GM23338 (cell line): ENCODE data around the gene DMRT1. TPM values are rescaled to one million over a fixed set of nuclear protein-coding genes. Genes with fewer than 3 reads are reported as not detected.
A peak's percentile ranks its signal among the peaks of the same experiment; 100 is the strongest.

ENCODE experiments used
- ATAC-seq: fragments of 200-7000 bp; cut with Tn5 transposase; 3 replicates; pipeline ENCODE4 v1.9.1; 2020
- DNase-seq: peaks from one replicate; pipeline ENCODE4 v3.0.0-alpha.2; 2015; ENCODE audit warnings: low spot score
- H2AFZ ChIP-seq: fragments of 200-600 bp; sonication (generic); 2 replicates; pipeline ENCODE4 v1.8.0; 2016; ENCODE audit warnings: antibody characterized with exemption, mild to moderate bottlenecking, moderate library complexity
- H3F3A ChIP-seq: fragments of 200-600 bp; sonication (generic); replicated peaks from 2 replicates; pipeline ENCODE4 v1.8.0; 2017; ENCODE audit warnings: antibody characterized with exemption, mixed run types, low read depth
- H3K27ac ChIP-seq: fragments of 200-600 bp; sonication (generic); 2 replicates; pipeline ENCODE4 v1.6.1; 2016; ENCODE audit warnings: low read depth
- H3K27me3 ChIP-seq: fragments of 200-600 bp; sonication (generic); 2 replicates; pipeline ENCODE4 v1.8.0; 2016; ENCODE audit warnings: mild to moderate bottlenecking, mixed run types, moderate library complexity; ENCODE audit not compliant: insufficient read depth
- H3K36me3 ChIP-seq: fragments of 200-600 bp; sonication (generic); 2 replicates; pipeline ENCODE4 v1.8.0; 2016; ENCODE audit warnings: mild to moderate bottlenecking; ENCODE audit not compliant: insufficient read depth
- H3K4me1 ChIP-seq: fragments of 200-600 bp; sonication (generic); 2 replicates; pipeline ENCODE4 v1.8.0; 2016; ENCODE audit warnings: mild to moderate bottlenecking, moderate library complexity; ENCODE audit not compliant: insufficient read depth
- H3K4me2 ChIP-seq: fragments of 200-600 bp; sonication (generic); 2 replicates; pipeline ENCODE4 v1.7.1; 2017; ENCODE audit warnings: mixed run types
- H3K4me3 ChIP-seq: fragments of 200-600 bp; sonication (generic); 2 replicates; pipeline ENCODE4 v1.6.1; 2016; ENCODE audit warnings: mixed run types
- H3K79me2 ChIP-seq: fragments of 200-600 bp; sonication (generic); replicated peaks from 2 replicates; pipeline ENCODE4 v1.8.0; 2017; ENCODE audit warnings: mild to moderate bottlenecking; ENCODE audit not compliant: insufficient read depth
- H3K9me2 ChIP-seq: fragments of 200-600 bp; sonication (generic); 2 replicates; pipeline ENCODE4 v1.8.0; 2017; ENCODE audit not compliant: insufficient read depth
- H4K20me1 ChIP-seq: fragments of 200-600 bp; sonication (generic); replicated peaks from 2 replicates; pipeline ENCODE4 v1.8.0; 2017; ENCODE audit warnings: mild to moderate bottlenecking; ENCODE audit not compliant: insufficient read depth
- H3K27ac Mint-ChIP-seq: 2 replicates; pipeline ENCODE4 v1.8.0; 2020; ENCODE audit warnings: inconsistent platforms, mild to moderate bottlenecking, moderate library complexity, mixed read lengths
- H3K27me3 Mint-ChIP-seq: 3 replicates; pipeline ENCODE4 v1.8.0; 2022; ENCODE audit warnings: low read depth, mild to moderate bottlenecking, moderate library complexity, mixed read lengths, inconsistent platforms; ENCODE audit not compliant: insufficient read depth, poor library complexity
- H3K36me3 Mint-ChIP-seq: 3 replicates; pipeline ENCODE4 v1.8.0; 2021; ENCODE audit warnings: low read depth, mild to moderate bottlenecking, inconsistent platforms, moderate library complexity, mixed read lengths
- H3K4me1 Mint-ChIP-seq: 3 replicates; pipeline ENCODE4 v1.8.0; 2020; ENCODE audit warnings: mild to moderate bottlenecking, inconsistent platforms, mixed read lengths
- H3K4me3 Mint-ChIP-seq: 3 replicates; pipeline ENCODE4 v1.8.0; 2021; ENCODE audit warnings: moderate library complexity, mild to moderate bottlenecking, inconsistent platforms, mixed read lengths
- H3K9me3 Mint-ChIP-seq: 3 replicates; pipeline ENCODE4 v1.8.0; 2020; ENCODE audit warnings: moderate library complexity, mild to moderate bottlenecking, inconsistent platforms, mixed read lengths
- CREB1 ChIP-seq: fragments of 250-450 bp; sonication (Bioruptor Pico); IDR thresholded peaks from 2 replicates; pipeline ENCODE4 v1.5.0; 2020; ENCODE audit warnings: low read depth, mild to moderate bottlenecking, moderate library complexity
- ETS1 ChIP-seq: IDR thresholded peaks from 2 replicates; pipeline ENCODE4 v1.6.1; 2016; ENCODE audit warnings: antibody characterized with exemption
- EZH2 ChIP-seq: fragments of 200-600 bp; sonication (generic); IDR thresholded peaks from one replicate; pipeline ENCODE4 v1.8.0; 2017; ENCODE audit warnings: antibody characterized with exemption, mild to moderate bottlenecking, low read depth; ENCODE audit not compliant: unreplicated experiment
- EZH2phosphoT487 ChIP-seq: fragments of 200-600 bp; sonication (generic); IDR thresholded peaks from one replicate; pipeline ENCODE4 v1.8.1; 2018; ENCODE audit warnings: antibody characterized with exemption; ENCODE audit not compliant: unreplicated experiment
- JUNB ChIP-seq: IDR thresholded peaks from one replicate; pipeline ENCODE4 v1.6.1; 2016; ENCODE audit warnings: antibody characterized with exemption; ENCODE audit not compliant: unreplicated experiment
- NANOG ChIP-seq: IDR thresholded peaks from 2 replicates; pipeline ENCODE4 v1.6.1; 2016; ENCODE audit warnings: antibody characterized with exemption, borderline replicate concordance
- REST ChIP-seq: IDR thresholded peaks from one replicate; pipeline ENCODE4 v1.6.1; 2018; ENCODE audit warnings: antibody characterized with exemption; ENCODE audit not compliant: unreplicated experiment
- STAT1 ChIP-seq: IDR thresholded peaks from one replicate; pipeline ENCODE4 v1.6.1; 2016; ENCODE audit warnings: antibody characterized with exemption; ENCODE audit not compliant: unreplicated experiment
- ZNF114 ChIP-seq: fragments of 250-450 bp; sonication (Bioruptor Pico); IDR thresholded peaks from 2 replicates; pipeline ENCODE4 v1.5.0; 2020; ENCODE audit warnings: mild to moderate bottlenecking, moderate library complexity
- ZNF331 ChIP-seq: fragments of 250-450 bp; sonication (Bioruptor Pico); IDR thresholded peaks from 2 replicates; pipeline ENCODE4 v1.5.0; 2020; ENCODE audit warnings: low read depth, mild to moderate bottlenecking, moderate library complexity
- polyA plus RNA-seq: library from polyadenylated mRNA; unstranded; fragments of >200 nt; fragmentation: Nextera tagmentation; extraction: Ambion mirVana; gene quantifications from 2 replicates; pipeline ENCODE4 v1.2.1, GENCODE V29; 2016
- total RNA-seq: library from RNA; depleted of rRNA; stranded (reverse); fragments of >200 nt; shearing (Covaris generic); gene quantifications from 2 replicates; pipeline ENCODE4 v1.2.3, GENCODE V29; 2014

DMRT1 gene
- total and polyA plus RNA-seq, 2 experiments from 2014 or later, result not detected

GRCh38 chr9:875119-875962, 33.8 kb downstream of the DMRT1 start (continued):
- no peak for TF ChIP-seq STAT1
- no peak for TF ChIP-seq ZNF331 (CRISPR knock-in tag)
- TF ChIP-seq ZNF114, result no peak
- no peak for TF ChIP-seq CREB1 (CRISPR knock-in tag)
- TF ChIP-seq NANOG, result no peak

GRCh38 chr9:876425-876824, 34.9 kb downstream of the DMRT1 start:
- no peaks in the 10 kb centered on the region for H3K27me3 ChIP-seq
- Mint-ChIP-seq H3K9me3 (no peaks in the 10 kb centered on the region), H3K27ac (no peak overlapping the region), H3K36me3 (no peaks in the 10 kb centered on the region), H3K4me3 (no peak overlapping the region), H3K4me1 (no peaks in the 10 kb centered on the region), H3K27me3 (no peaks in the 10 kb centered on the region)
- H3K4me3 ChIP-seq, result no peak overlapping the region
- H3K36me3 ChIP-seq, result no peaks in the 10 kb centered on the region
- no peaks in the 10 kb centered on the region for H3K4me1 ChIP-seq
- DNase-seq, result no peak
- no peak overlapping the region for H3K27ac ChIP-seq
- H3K79me2 ChIP-seq, result no peaks in the 10 kb centered on the region
- H3K4me2 ChIP-seq, result no peak overlapping the region
- H2AFZ ChIP-seq, result no peak overlapping the region
- ATAC-seq, result no peak
- no peaks in the 10 kb centered on the region for H3F3A ChIP-seq
- TF ChIP-seq JUNB, result no peak
- TF ChIP-seq NANOG, result no peak
- no peaks in the 10 kb centered on the region for H4K20me1 ChIP-seq
- no peaks in the 10 kb centered on the region for H3K9me2 ChIP-seq

- H3K4me2 ChIP-seq, result no peak overlapping the region
- Mint-ChIP-seq H3K27me3 (peaks cover 3% of the 10 kb centered on the region), H3K4me1 (no peaks in the 10 kb centered on the region; the same call in 2 of the 3 replicates), H3K4me3 (no peak overlapping the region), H3K9me3 (no peaks in the 10 kb centered on the region), H3K36me3 (no peaks in the 10 kb centered on the region), H3K27ac (no peak overlapping the region)
- ATAC-seq (no peak), DNase-seq (no peak)
- no peaks in the 10 kb centered on the region for H3K4me1 ChIP-seq
- peaks cover 2% of the 10 kb centered on the region; the same call in 1 of the 2 replicates for H3K27me3 ChIP-seq
- no peaks in the 10 kb centered on the region for H3F3A ChIP-seq
- H3K4me3 ChIP-seq, result no peak overlapping the region
- no peaks in the 10 kb centered on the region for H3K9me2 ChIP-seq
- H3K27ac ChIP-seq, result no peak overlapping the region
- no peaks in the 10 kb centered on the region for H3K79me2 ChIP-seq
- H4K20me1 ChIP-seq, result no peaks in the 10 kb centered on the region
- H3K36me3 ChIP-seq, result no peaks in the 10 kb centered on the region
- peak overlapping the region; percentile 76 for H2AFZ ChIP-seq
- TF ChIP-seq ETS1 (no peak), CREB1 (CRISPR knock-in tag) (no peak), EZH2 (no peak), ZNF114 (no peak), REST (no peak), EZH2phosphoT487 (no peak), STAT1 (no peak), JUNB (no peak)
Measured at GRCh38 chr9:878239-878638, 36.7 kb downstream of the DMRT1 start.
